Endometrium (tissue), 2 donors: ENCODE results near the gene RUFY3.
"Not testable (repeated sequence)": the region's sequence is repeated elsewhere in the genome, so short reads cannot be mapped to it uniquely, and the experiment has no call there.

Source experiments
- FAIRE-seq: peaks from 2 replicates; lab custom pipeline; 2012; peaks lifted over from hg19 to GRCh38; lab: Jason Lieb, UNC
- donor health status: control.
- donor health status: control.

Gene RUFY3

GRCh38 chr4:70735915-70736314 is 14.2 kb downstream of the RUFY3 start:
- FAIRE-seq = not testable (repeated sequence)

- no peak for FAIRE-seq
Measured at GRCh38 chr4:70737006-70737405, 15.2 kb downstream of the RUFY3 start.

- FAIRE-seq = no peak
Measured at GRCh38 chr4:70737409-70737808, 15.6 kb downstream of the RUFY3 start.

GRCh38 chr4:70739496-70740337 is 18.0 kb downstream of the RUFY3 start:
- no peak for FAIRE-seq

GRCh38 chr4:70741867-70742658 is 20.3 kb downstream of the RUFY3 start:
- no peak for FAIRE-seq

- FAIRE-seq = no peak
Measured at GRCh38 chr4:70743731-70744130, 22.0 kb downstream of the RUFY3 start.

- no peak for FAIRE-seq
Measured at GRCh38 chr4:70746179-70746839, 24.5 kb downstream of the RUFY3 start.

- FAIRE-seq = no peak
Measured at GRCh38 chr4:70747874-70748273, 26.1 kb downstream of the RUFY3 start.

- FAIRE-seq = no peak
Measured at GRCh38 chr4:70749313-70749712, 27.5 kb downstream of the RUFY3 start.

GRCh38 chr4:70752236-70752635 is 30.5 kb downstream of the RUFY3 start:
- FAIRE-seq = peak; percentile 23

- no peak for FAIRE-seq
Measured at GRCh38 chr4:70753630-70754029, 31.9 kb downstream of the RUFY3 start.

- peak; percentile 8 for FAIRE-seq
Measured at GRCh38 chr4:70754470-70754869, 32.7 kb downstream of the RUFY3 start.

- FAIRE-seq = no peak
Measured at GRCh38 chr4:70754990-70755688, 33.4 kb downstream of the RUFY3 start.

- FAIRE-seq = no peak
Measured at GRCh38 chr4:70759126-70759525, 37.4 kb downstream of the RUFY3 start.

GRCh38 chr4:70759627-70760026 is 37.9 kb downstream of the RUFY3 start:
- FAIRE-seq = no peak

- FAIRE-seq = no peak
Measured at GRCh38 chr4:70760662-70761061, 38.9 kb downstream of the RUFY3 start.

- no peak for FAIRE-seq
Measured at GRCh38 chr4:70761276-70761816, 39.6 kb downstream of the RUFY3 start.

GRCh38 chr4:70765368-70765767 is 43.6 kb downstream of the RUFY3 start:
- no peak for FAIRE-seq

- no peak for FAIRE-seq
Measured at GRCh38 chr4:70768301-70768948, 46.7 kb downstream of the RUFY3 start.

- FAIRE-seq = not testable (repeated sequence)
Measured at GRCh38 chr4:70769396-70769795, 47.6 kb downstream of the RUFY3 start.

GRCh38 chr4:70772929-70773555 is 51.3 kb downstream of the RUFY3 start:
- FAIRE-seq = no peak
